Stimulated activated CD4-positive, alpha-beta T cell treated with anti-CD3 and anti-CD28 coated beads, TNF-alpha, amount 100 ng/mL, for 1 hour (primary cell): ENCODE results near the gene SETDB2.

ENCODE experiments used
- DNase-seq, 3 donors: peaks; one replicate each; pipeline ENCODE4 v3.0.0-alpha.2; 2020; ENCODE audit warnings: low read depth in 3 of 3, low spot score in 1 of 3

SETDB2 gene

DNA sequence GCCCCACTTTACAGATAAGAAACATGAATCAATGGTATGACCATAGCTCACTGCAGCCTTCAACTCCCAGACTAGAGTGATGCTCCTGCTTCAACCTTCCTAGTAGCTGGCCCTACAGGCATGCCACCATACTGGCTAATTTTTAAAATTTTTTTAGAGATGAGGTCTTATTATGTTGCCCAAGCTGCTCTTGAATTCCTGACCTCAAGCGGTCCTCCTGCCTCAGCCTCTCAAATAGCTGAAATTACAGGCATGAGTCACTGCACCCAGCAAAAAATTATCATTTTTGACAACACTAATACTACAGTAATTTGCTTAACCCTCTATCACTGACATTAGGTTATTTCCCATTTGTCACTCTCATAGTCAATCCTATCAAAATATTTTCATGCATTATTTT lies 15.0 kb upstream of the SETDB2 start:
- DNase-seq: no peak

DNA sequence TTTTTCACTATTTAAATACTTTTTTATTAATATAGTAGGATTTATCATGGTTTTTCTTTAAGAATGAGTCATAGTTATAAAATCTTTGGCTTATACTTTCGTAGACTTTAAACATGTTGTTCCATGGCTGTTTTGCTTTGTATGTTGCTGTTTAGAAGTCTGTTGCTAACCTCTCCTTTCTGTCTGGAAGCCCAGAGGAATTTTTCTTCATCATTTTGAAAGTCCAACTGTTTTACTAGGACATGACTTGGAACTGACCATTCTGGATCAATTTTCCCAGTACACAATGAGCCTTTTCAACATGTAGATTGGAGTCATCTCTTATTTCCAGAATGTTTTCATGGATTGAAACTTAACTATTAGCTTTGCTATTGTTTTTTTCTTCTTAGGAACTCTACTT lies 8.1 kb upstream of the SETDB2 start:
- DNase-seq: no peak

DNA sequence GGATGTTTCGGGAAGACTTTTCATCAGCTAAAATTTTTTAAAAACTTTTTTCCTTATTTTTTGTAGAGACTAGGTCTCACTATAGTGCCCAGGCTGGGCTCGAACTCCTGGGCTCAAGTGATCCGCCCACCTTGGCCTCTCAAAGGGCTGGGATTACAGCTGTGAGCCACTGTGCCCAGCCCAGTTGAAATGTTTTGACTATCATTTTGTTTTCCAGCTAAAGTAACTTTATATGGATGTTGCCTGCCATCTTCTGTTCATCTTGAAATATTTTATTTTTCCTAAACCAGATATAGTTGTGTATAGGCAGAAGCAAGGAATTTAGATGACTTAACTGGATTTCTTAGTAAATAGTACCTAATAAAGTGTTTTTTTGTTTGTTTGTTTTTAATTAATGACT lies 7.2 kb upstream of the SETDB2 start:
- no peak for DNase-seq

DNA sequence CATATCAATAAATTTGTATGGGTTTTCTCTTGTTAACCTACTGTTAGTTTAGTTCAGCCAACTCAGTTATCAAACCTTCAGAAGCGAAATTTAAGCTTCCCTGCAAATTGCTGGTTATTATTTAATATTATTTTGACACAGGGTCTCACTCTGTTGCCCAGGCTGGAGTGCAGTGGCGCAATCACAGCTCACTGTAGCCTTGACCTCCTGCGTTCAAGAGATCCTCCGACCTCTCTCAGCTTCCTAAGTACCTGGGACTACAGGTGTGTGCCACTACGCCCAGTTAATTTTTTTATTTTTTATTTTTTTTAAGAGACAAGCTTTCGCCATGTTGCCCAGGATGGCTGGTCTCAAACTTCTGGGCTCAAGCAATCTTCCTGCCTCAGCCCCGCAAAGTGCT lies 6.4 kb upstream of the SETDB2 start:
- no peak for DNase-seq

DNA sequence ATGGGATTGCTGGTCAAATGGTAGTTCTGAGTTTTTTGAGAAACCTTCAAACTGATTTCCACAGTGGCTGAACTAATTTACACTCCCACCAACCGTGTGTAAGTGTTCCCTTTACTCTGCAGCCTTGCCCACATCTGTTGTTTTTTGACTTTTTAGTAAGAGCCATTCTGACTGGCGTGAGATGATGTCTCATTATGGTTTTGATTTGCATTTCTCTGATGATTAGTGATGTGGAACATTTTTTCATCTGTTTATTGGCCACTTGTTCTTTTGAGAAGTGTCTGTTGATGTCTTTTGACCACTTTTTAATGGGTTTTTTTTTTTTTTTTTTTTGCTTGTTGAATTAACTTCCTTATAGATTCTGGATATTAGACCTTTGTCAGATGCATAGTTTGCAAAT lies 4.5 kb upstream of the SETDB2 start:
- no peak for DNase-seq

DNA sequence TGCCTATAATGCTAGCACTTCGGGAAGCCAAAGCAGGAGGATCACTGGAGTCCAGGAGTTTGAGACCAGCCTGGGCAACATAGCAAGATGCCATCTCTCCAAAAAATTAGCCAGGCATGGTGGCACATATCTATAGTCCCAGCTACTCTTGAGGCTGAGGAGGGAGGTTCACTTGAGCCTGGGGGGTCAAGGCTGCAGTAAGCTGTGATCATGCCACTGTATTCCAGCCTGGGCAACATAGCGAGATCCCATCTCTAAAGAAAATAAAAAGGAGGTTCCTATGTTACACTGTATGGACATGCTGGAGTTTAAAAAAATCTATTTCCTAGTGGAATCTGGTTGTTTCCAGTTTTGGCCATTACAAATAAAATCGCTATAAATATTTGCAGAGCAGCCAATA lies 2.8 kb upstream of the SETDB2 start:
- DNase-seq: no peak

DNA sequence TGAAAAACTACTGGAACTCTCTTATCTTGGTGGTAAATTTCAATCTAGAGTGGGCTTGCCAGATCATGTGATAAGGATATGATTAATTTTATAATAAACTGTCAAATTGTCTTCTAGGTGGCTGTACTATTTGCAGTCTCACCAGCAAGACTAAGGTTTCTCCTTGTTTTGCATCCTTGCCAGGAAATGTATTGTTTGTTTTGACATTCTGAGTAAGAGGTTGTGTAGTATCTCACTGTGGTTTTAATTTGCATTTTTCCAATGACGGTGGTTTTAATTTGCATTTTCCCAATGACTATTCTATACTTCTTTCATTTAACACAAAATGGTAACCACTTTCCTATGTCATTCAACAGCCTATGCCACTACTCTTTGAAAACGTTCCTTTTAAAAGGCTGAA lies 2.2 kb upstream of the SETDB2 start:
- DNase-seq: no peak

DNA sequence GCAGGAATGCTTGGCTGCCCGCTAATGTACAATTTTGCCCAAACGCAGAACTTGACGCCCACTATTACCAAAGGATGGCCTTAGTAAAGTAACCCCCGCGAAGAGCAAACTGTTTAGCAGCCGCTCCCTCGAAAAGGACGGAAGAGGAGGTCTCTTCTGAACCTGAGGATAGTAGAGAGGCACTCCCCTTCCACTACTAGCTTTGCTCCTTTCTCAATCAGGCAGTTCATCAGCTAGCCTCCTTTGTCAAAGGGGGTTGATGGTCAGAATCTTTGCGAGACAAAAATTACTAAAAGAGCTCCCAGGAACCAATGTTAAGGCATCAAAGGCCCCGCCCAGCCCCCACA lies 744 bp upstream of the SETDB2 start:
- DNase-seq: no peak

DNA sequence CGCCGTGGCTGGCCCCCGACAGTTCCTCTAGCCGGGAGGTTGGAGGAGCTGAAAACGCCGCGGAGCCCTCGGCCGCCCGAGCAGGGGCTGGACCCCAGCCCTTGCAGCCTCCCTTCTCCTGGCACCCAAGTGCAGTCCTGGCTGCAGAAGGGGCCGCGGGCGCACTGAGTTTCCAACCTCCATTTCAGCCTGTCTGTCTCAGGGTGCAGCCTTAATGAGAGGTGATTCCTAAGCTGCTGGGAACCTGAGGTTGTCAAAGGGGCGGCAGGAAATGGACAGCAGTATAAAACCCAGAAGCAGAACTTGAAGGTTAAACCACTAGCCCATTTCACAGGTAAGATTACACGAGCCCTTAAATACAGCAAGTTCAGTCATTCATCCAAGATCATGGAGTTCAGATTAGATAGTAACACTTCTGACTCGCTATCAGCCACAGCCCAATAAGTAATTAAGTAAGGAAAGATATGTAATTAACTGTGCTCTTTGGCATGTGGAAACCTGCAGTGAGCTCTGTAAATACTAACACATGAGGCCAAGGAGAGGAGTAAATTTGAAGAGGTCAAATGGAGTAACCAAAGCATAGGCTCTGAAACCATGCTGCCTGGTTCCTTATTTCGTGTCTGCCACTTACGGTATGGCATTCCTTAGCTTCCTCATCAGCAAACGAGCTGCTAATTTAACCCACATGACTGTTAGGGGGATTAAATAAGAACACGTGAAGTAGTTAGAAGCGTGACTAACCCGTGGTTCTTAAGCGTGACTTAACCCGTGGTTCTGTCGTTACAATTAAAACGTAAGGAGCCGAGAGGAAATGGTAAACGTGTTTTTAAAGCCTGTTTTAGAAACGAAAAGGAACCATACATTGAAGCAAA lies 686 bp downstream of the SETDB2 start:
- no peak for DNase-seq

DNA sequence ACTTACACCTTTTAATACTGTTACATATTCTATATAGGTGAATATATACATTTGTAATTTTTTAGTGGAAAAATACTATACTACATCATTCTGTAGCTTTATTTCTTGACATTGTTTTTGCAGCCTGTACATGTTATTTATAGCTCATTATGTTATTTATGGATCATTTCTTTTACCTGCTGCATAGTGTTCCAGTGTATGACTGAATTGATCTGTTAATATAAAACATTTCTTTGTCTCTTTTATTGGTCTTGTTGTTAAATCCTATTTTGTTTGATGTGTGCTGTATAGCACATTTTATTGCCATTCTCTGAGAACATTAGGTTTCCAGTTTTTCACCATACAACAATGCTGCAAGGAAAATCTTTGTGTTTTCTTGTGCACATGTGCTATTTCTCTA lies 2.4 kb downstream of the SETDB2 start:
- no peak for DNase-seq

DNA sequence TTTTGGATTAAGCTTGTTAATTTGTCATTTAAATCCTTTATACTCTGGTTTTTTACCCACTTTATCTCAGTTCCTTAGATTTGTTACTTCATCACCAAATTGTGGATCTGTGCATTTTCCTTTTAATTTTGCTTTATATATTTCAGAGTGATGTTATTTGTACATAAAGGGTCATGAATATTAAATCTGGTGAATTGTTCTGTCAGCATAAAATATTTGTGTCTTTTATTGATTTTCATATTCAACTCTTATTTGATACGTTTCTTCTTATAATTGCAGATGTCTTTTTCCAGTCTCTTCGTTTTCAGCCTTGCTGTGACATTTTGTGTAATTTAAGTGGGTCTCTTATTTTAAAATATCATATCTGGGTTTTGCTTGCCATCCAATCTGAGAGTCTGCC lies 4.7 kb downstream of the SETDB2 start:
- no peak for DNase-seq

DNA sequence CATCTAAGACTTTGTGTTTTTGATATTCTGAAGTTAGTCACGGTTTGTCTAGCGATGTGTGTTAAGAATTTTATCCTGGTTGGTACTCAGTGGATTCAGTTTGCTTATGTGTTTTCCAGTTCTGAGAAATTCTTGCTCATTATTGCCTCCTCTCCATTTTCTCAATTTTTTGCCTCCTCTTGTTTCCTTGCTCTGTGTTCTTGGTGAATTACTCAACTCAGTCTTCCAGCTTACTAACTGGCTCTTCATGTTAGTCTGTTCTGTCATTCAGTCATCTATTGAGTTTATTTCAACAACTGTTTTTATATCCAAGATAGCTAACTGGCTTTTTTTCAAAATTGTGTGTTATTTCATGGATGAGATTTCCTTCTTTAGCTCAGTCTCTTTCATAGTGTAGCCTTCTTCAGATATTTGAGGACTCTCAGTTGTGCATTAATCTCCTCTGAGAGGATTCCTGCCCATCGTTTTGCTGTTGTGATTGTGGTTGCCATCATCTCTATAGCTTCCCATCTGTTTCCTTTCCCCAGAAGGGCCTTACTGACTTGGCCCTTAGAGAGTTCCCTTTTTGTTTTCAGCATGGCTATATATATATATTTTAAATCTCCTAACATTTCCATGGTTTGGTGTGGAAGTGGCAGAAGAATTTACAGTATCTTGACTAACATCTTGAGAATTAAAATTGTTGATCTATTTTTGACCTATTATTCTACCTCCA lies 6.2 kb downstream of the SETDB2 start:
- DNase-seq: no peak

DNA sequence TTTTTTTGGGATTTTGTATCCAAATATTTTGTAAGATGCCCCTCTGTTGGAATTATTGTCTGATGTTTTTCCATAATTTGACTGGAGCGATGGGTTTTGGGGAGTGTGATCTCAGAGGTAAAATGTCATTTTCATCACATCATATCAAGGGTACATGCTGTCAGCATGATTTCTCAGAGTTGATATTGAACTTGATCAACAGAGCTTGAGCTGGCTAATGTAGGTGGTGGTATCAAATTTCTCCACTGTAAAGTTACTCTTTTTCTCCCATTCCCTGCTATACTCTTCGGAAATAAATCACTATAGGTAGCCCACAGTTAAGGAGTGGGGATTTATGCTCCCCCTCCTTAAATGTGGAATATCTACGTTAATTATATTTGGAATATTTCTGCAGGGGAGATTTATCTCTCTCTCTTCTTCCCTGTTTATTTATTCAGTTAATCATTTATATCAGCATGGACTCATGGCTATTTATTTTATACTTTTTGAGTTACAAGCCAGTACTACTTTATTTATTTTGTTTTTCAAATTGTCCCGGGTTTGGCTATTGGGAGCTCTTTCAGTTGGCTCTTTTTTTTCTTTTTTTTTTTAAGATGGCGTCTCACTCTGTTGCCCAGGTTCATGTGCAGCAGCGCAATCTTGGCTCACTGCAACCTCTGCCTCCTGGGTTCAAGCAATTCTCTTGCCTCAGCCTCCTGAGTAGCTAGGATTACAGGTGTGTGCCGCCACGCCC lies 8.8 kb downstream of the SETDB2 start:
- DNase-seq: no peak

DNA sequence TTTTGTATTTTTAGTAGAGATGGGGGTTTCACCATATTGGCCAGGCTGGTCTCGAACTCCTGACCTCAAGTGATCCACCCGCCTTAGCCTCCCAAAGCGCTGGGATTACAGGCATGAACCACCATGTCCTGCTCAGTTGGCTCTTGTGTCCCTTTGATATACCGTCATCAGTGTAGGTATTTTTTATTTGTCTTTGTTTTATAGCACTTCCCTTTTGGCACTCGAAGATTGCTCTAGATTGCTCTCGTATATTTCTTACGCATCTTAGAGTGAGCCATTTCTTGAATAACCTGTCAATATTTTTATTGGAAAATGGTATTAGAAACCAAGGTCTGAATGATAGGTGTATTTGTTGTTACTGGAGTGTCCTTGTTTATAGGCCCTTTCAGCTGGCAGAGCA lies 9.4 kb downstream of the SETDB2 start:
- no peak for DNase-seq

DNA sequence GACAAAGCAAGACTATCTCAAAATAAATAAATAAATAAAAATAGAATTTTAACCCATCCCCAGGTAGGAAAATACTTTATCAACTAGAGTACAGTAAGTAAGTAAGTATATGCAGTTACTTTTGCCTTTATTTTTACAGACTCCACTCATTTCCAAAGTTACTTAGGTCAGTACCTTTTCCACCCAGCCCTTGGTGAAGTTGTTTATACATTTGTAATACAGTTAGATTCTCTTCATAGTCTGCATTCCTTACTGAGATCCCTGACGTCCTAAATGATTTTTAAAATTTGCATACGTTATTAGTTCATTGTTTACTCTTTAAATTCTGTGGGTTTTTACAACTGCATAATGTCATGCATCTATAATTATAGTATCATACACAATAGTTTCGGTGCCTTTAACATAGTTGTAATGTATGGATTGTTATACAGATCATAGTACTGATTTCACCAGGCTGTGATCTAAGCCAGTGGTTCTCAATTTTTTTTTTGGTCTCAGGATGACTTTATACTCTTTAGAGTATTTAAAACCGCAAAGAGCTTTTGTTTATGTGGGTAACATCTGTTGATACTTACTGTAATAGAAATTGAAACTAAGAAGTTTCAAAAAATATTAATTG lies 10.4 kb downstream of the SETDB2 start:
- no peak for DNase-seq

DNA sequence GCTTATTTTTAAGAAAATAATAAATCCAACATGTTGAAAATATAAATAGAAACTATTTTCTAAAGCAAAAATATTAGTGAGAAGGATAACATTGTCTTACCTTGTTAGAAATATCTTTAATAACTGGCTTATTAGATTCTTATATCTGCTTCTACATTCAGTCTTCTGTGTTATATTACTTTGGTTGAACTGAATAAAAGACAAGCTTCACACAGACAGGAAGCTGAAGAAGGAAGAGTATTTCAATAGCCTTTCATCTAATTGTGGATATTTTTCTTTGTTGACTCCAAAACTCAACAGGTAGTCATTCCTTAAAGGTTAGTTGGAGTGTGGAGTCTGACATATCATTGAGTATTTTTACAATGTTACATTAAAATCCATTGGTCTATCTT lies 10.9 kb downstream of the SETDB2 start:
- no peak for DNase-seq

DNA sequence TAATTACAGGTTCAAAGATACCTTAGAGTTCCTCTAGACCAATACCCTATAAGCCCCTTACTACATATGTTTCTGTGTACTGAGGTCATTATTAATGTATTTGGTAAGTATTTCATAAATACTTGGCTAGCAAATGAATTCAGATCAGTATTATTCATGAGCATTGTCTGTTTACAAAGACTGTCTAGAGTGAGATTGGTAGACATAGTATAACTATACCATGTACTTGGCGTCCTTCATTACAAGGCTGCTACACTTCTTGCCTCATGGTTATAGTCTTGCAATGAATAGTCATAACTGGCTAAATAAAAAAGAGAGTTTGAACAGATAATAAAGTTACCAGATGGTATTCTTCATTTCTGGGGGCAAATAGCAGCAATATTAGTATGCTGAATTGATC lies 12.1 kb downstream of the SETDB2 start:
- no peak for DNase-seq

DNA sequence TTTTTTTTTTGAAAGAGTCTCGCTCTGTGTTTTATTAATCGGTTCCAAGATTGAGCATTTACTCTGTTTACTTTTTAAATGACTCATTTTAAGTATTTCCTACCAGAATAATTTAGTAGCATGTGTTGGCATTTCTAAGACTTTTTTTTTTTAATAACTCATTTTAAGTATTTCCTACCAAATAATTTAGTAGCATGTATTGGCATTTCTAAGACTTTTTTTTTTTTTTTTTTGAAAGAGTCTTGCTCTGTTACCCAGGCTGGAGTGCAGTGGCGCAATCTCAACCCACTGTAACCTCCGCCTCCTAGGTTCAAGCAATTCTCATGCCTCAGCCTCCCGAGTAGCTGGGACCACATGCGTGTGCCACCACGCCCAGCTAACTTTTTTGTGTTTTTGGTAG lies 13.1 kb downstream of the SETDB2 start:
- DNase-seq: no peak

DNA sequence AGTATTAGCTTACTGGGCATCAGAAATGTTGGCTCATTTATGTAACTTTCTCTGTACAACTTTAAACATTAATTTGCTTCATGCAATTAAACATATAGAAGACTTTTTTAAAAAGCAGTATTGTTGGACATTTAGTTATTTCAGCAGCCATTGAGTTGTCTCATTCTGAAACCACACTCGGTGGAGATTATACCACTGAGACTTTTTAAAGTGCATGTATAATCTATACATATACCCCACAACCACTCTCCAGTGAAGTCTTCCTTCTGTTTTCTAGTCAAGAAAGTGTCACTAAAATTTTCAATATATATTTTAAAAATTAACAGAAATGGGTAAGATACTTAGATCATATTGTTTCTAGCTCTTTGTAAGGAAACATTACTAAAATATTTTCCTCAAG lies 15.5 kb downstream of the SETDB2 start:
- no peak for DNase-seq

DNA sequence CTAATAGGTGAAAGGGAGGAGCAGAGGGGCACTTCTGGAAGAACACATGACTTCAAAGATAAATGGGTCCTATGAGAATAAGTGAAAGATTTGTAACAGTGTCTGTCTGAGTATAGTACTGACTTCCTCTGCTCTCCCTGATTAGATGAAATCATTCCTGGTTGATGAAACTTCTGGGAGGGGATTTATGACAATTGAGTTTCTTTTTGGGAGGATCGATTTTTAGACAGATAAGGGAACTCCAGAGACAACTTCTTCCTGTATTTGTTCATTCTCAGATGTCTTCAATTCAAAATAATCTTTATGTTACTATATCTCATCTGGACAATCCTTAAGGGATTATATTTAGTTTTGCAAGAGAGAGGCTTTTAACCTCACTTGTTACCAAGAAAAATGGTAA lies 20.0 kb downstream of the SETDB2 start:
- no peak for DNase-seq

DNA sequence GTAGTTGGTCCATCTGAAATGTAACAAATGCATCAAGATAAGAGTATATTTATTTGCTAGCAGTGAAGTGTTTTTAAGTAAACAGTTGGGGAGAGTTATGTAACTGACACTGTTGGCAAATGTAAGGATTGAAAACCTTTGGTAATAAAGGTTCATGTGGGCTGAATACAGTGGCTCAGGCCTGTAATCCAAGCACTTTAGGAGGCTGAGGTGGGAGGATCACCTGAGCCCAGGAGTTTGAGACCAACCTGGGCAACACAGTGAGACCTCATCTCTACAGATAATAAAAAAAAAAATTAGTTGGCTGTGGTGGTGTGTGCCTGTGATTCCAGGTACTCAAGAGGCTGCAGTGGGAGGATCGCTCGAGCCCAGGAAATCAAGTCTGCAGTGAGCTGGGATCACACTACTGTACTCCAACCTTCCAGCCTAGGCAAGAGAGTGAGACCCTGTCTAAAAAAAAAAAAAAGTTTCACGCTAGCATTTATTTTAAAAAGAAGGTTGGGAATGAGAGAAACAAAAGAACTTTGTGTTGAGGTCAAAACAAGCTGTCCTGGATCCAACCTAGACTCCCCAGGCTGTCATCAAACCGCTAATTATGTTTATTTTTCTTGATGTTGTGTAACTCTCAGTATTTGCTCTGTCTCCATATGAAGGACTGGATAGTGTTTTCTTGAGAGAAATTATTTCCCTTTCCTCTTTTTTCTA lies 20.7 kb downstream of the SETDB2 start:
- DNase-seq: no peak
